HL-60 (cell line): ENCODE results near the gene XYLT1.
A peak's percentile ranks its signal among the peaks of the same experiment; 100 is the strongest.

Experiments used
- DNase-seq, 2 experiments: peaks; one replicate each; pipeline ENCODE4 v3.0.0-alpha.2; 2010 to 2020; ENCODE audit warnings: low read depth in 1 of 2, low spot score in 1 of 2
- H3K27ac ChIP-seq: fragments of 250-450 bp; sonication (Bioruptor Pico); replicated peaks from 2 replicates; pipeline ENCODE4 v1.5.1; 2020; ENCODE audit warnings: mild to moderate bottlenecking, moderate library complexity
- H3K27me3 ChIP-seq: fragments of 250-450 bp; sonication (Bioruptor Pico); 2 replicates; pipeline ENCODE4 v1.5.1; 2021; ENCODE audit warnings: mild to moderate bottlenecking, moderate library complexity; ENCODE audit not compliant: insufficient read depth, poor library complexity, severe bottlenecking
- H3K4me3 ChIP-seq: replicated peaks from 2 replicates; pipeline ENCODE4 v1.5.1; 2011; ENCODE audit warnings: mild to moderate bottlenecking, control low read depth, low read length; ENCODE audit not compliant: insufficient read depth
- CTCF ChIP-seq: IDR thresholded peaks from one replicate; pipeline ENCODE4 v1.5.1; 2011; ENCODE audit warnings: low read length, control low read depth, inconsistent platforms; ENCODE audit not compliant: insufficient read depth
- GABPA ChIP-seq: IDR thresholded peaks from 2 replicates; pipeline ENCODE4 v1.6.1; 2012; ENCODE audit warnings: low read depth
- POLR2AphosphoS5 ChIP-seq: IDR thresholded peaks from 2 replicates; pipeline ENCODE4 v1.6.1; 2012; ENCODE audit warnings: low read depth
- REST ChIP-seq: IDR thresholded peaks from 2 replicates; pipeline ENCODE4 v1.6.1; 2012; ENCODE audit warnings: low read depth; ENCODE audit not compliant: insufficient replicate concordance
- SPI1 ChIP-seq: IDR thresholded peaks from 2 replicates; pipeline ENCODE4 v1.6.1; 2012; ENCODE audit warnings: low read depth, mild to moderate bottlenecking, borderline replicate concordance

The XYLT1 gene

GRCh38 chr16:17469011-17469740 lies 1.6 kb downstream of the XYLT1 start:
- no peak for TF ChIP-seq SPI1
- TF ChIP-seq GABPA: no peak
- no peak; the same call in 1 of the 2 replicates for TF ChIP-seq POLR2AphosphoS5
- no peak for TF ChIP-seq REST
- TF ChIP-seq CTCF: no peak
- no peaks in the 10 kb centered on the region for H3K27me3 ChIP-seq
- peak overlapping the region; percentile 94 for H3K4me3 ChIP-seq
- DNase-seq: peak in 1 of 2 experiments; percentile 14
- peak overlapping the region; percentile 68 for H3K27ac ChIP-seq

- no peak for TF ChIP-seq POLR2AphosphoS5
- no peak for TF ChIP-seq CTCF
- TF ChIP-seq REST: no peak
- no peak for TF ChIP-seq SPI1
- no peak for TF ChIP-seq GABPA
- no peak for DNase-seq
- Histone ChIP-seq H3K4me3 (peak overlapping the region; percentile 94), H3K27ac (peak overlapping the region; percentile 68), H3K27me3 (no peaks in the 10 kb centered on the region)
Measured at GRCh38 chr16:17468611-17469010, 2.1 kb downstream of the XYLT1 start.

- Histone ChIP-seq H3K27me3 (no peaks in the 10 kb centered on the region), H3K4me3 (peak overlapping the region; percentile 94), H3K27ac (no peak overlapping the region)
- TF ChIP-seq SPI1: no peak
- peak; percentile 23 for TF ChIP-seq CTCF
- peak; percentile 26 for TF ChIP-seq POLR2AphosphoS5
- DNase-seq: peak in 1 of 2 experiments; percentile 76
Measured at GRCh38 chr16:17467923-17468540, 2.7 kb downstream of the XYLT1 start.
